ENCODE results near the gene HTN1.
"Not testable (repeated sequence)": the region's sequence is repeated elsewhere in the genome, so short reads cannot be mapped to it uniquely, and the experiment has no call there.

The HTN1 gene

GRCh38 chr4:70041652-70042286, 8.5 kb upstream of the HTN1 start:
- no peak for TF ChIP-seq CTCF (IDR thresholded peaks at IDR 0.05; ENCODE audit: borderline replicate concordance, control extremely low read depth, extremely low read depth, insufficient read depth, missing control alignments)
- DNase-seq (ENCODE audit: low spot score) = no peak
- in situ Hi-C loops (cut with MboI; ENCODE audit: low sequenced_read_pairs, unreplicated experiment) = no loop called here

- in situ Hi-C loops (cut with MboI; ENCODE audit: low sequenced_read_pairs, unreplicated experiment); DNase-seq (ENCODE audit: low spot score): not testable (repeated sequence)
Observed at GRCh38 chr4:70056534-70056933, 6.3 kb downstream of the HTN1 start.

GRCh38 chr4:70057651-70058050, 7.4 kb downstream of the HTN1 start:
- TF ChIP-seq CTCF (IDR thresholded peaks at IDR 0.05; ENCODE audit: borderline replicate concordance, control extremely low read depth, extremely low read depth, insufficient read depth, missing control alignments) = no peak
- DNase-seq (ENCODE audit: low spot score) = no peak
- in situ Hi-C loops (cut with MboI; ENCODE audit: low sequenced_read_pairs, unreplicated experiment) = no loop called here

- no peak for TF ChIP-seq CTCF (IDR thresholded peaks at IDR 0.05; ENCODE audit: borderline replicate concordance, control extremely low read depth, extremely low read depth, insufficient read depth, missing control alignments)
- in situ Hi-C loops (cut with MboI; ENCODE audit: low sequenced_read_pairs, unreplicated experiment) = no loop called here
Observed at GRCh38 chr4:70059149-70059548, 8.9 kb downstream of the HTN1 start.

GRCh38 chr4:70062000-70062399, 11.8 kb downstream of the HTN1 start:
- in situ Hi-C loops (cut with MboI; ENCODE audit: low sequenced_read_pairs, unreplicated experiment) = no loop called here
- no peak for TF ChIP-seq CTCF (IDR thresholded peaks at IDR 0.05; ENCODE audit: borderline replicate concordance, control extremely low read depth, extremely low read depth, insufficient read depth, missing control alignments)
- no peak for DNase-seq (ENCODE audit: low spot score)

More at GRCh38 chr4:70059149-70059548, 8.9 kb downstream of the HTN1 start:
- DNase-seq (ENCODE audit: low spot score) = no peak

GRCh38 chr4:70080205-70080604, 30.0 kb downstream of the HTN1 start:
- no peak for TF ChIP-seq CTCF (IDR thresholded peaks at IDR 0.05; ENCODE audit: borderline replicate concordance, control extremely low read depth, extremely low read depth, insufficient read depth, missing control alignments)
- in situ Hi-C loops (cut with MboI; ENCODE audit: low sequenced_read_pairs, unreplicated experiment) = no loop called here
- no peak for DNase-seq (ENCODE audit: low spot score)

GRCh38 chr4:70099206-70099605, 49.0 kb downstream of the HTN1 start:
- no peak for TF ChIP-seq CTCF (IDR thresholded peaks at IDR 0.05; ENCODE audit: borderline replicate concordance, control extremely low read depth, extremely low read depth, insufficient read depth, missing control alignments)
- in situ Hi-C loops (cut with MboI; ENCODE audit: low sequenced_read_pairs, unreplicated experiment) = no loop called here
- no peak for DNase-seq (ENCODE audit: low spot score)
